Mesothelial cell of epicardium (in vitro differentiated cells): ENCODE results near the gene DDN. TPM values are rescaled to one million over a fixed set of nuclear protein-coding genes. Genes with fewer than 3 reads are reported as not detected.

Source experiments
- DNase-seq, 2 experiments: peaks; one replicate each; pipeline ENCODE4 v3.0.0; 2021; ENCODE audit warnings: low spot score in 2 of 2; ENCODE audit not compliant: unreplicated experiment in 2 of 2
- H3K27ac Mint-ChIP-seq: 2 replicates; pipeline ENCODE4 v1.8.0; 2021; ENCODE audit warnings: mixed read lengths
- H3K27me3 Mint-ChIP-seq: 2 replicates; pipeline ENCODE4 v1.8.0; 2021; ENCODE audit warnings: low read depth, mixed read lengths
- H3K36me3 Mint-ChIP-seq: 2 replicates; pipeline ENCODE4 v1.8.0; 2021; ENCODE audit warnings: mixed read lengths
- H3K4me1 Mint-ChIP-seq: 2 replicates; pipeline ENCODE4 v1.8.0; 2021; ENCODE audit warnings: mixed read lengths
- H3K4me3 Mint-ChIP-seq: 2 replicates; pipeline ENCODE4 v1.8.0; 2021; ENCODE audit warnings: mild to moderate bottlenecking, moderate library complexity, mixed read lengths
- H3K9me3 Mint-ChIP-seq: 2 replicates; pipeline ENCODE4 v1.8.0; 2021; ENCODE audit warnings: mixed read lengths
- CTCF ChIP-seq: fragments of 200-600 bp; sonication (generic); IDR thresholded peaks from one replicate; pipeline ENCODE4 v1.5.0; 2021; ENCODE audit warnings: antibody characterized with exemption; ENCODE audit not compliant: unreplicated experiment
- total RNA-seq: library from RNA; stranded (reverse); gene quantifications from 3 replicates; pipeline ENCODE4 v1.2.1, GENCODE V29; 2021

The DDN gene
- total RNA-seq, 1 donor from 2014 or later, result 0.36 TPM

DNA sequence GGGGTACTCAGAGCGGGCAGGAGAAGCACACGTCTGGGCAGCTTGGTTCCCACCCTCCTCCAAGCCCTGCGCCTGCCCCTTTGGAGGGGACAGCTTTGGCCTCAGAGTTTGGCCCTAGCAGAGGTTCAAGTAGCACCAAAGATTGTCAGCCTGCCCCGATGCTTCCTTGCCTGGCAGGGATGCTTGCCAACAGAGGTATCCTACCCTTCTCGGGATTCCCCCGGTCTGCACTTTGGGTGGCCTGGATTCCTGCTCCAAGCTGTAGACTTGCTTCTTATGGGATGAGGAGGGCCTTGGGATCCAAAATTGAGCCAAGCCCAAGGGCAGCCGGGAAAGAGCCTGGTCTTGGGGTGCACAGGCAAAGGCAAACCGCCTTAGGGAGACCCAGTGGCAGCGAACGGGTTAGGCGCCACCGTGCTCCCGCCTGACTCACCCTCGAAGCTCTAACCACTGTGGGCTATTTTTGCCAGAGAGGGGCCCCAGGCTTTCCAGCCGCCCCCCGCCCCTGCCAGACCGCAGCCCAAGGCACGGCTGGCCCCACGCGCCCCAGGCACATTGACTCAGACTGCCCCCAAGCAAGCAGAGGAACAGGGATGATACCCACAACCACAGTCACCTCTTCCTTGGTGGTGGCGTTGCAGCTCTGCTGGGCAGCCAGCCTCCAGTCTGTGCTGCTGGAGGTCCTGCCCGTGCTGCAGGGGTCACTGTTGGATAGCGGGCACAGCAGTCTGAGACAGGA lies 26.8 kb downstream of the DDN start:
- Mint-ChIP-seq H3K9me3 (no peaks in the 10 kb centered on the region), H3K27ac (no peak overlapping the region), H3K36me3 (no peaks in the 10 kb centered on the region), H3K4me1 (peaks cover 29% of the 10 kb centered on the region), H3K4me3 (peak overlapping the region; percentile 74), H3K27me3 (peaks cover 94% of the 10 kb centered on the region)
- no peak for TF ChIP-seq CTCF
- DNase-seq, result no peak

DNA sequence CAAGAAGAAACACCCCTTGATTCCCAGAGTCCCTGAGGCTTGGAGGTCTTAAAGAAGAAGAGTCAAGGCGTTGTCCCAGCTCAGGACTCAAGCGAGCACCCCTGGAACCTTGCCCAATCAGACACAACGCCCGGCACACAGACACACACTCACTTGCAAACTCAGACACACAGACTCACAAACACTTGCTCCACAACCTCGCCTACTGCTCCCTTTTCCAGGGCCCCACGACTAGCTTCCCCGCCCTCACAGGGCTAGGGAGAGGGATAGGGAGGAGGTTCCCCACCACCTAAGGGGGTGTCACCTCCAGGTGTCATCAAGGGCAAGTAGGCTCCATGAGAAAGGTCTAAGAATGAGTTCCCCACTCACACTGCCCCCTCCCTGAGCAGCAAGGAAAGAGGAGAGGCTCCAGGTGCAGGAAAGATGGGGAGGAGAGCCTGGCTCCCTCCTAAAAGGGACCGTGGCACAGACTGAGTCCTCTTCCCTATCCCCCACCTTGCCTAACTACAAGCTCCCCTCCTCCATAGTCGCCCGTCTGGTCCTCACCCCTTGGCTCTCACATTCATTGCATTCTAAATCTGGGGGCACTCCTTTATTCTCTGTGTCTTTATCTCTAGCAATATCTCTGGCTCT lies 28.4 kb downstream of the DDN start:
- peaks cover 83% of the 10 kb centered on the region for H3K27me3 Mint-ChIP-seq
- no peaks in the 10 kb centered on the region for H3K9me3 Mint-ChIP-seq
- no peak for TF ChIP-seq CTCF
- peaks cover 29% of the 10 kb centered on the region for H3K4me1 Mint-ChIP-seq
- DNase-seq, result no peak
- peak overlapping the region; percentile 74 for H3K4me3 Mint-ChIP-seq
- no peak overlapping the region for H3K27ac Mint-ChIP-seq
- no peaks in the 10 kb centered on the region for H3K36me3 Mint-ChIP-seq

DNA sequence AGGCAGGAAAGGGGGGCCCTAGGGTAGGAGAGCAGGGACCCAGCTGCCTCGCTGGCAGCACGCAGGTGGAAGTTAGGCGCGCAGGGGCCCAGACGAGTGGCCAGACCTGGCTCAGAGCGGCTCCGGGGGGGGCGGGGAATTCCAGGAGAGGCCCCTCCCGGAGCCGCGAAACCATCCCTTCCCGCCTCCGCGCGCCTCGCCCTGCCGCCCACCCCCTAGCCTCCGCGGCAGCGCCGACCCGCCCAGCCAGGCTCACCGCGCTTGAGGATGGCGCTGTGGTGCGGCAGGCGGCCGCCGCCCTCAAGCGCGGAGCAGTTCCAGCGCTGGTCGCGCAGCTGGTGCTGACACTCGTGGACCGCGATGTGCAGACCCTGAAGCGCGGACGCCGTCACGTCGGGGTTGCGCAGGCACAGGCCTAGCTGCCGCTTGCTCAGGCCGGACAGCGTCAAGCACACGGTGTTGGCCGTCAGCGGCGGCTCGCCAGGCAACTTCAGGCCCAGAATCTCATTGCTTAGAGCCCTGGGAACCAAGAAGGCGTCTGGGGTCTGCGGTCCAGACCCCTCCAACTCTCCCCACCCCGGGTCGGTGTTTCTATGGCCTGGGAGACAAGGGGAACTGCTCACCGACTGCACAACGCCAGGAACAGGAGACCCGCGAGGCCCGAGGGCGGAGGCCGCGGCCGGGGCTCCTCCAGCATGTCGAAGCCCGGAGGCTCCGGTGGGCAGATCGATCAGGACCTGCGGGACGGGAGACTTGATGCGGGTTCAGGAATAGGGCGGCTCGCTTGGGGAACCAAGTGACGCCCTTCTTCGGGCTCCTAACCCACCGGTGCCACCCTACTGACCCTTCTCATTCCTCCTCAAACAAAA lies 29.1 kb downstream of the DDN start:
- no peaks in the 10 kb centered on the region for H3K9me3 Mint-ChIP-seq
- H3K27ac Mint-ChIP-seq, result no peak overlapping the region
- peaks cover 83% of the 10 kb centered on the region for H3K27me3 Mint-ChIP-seq
- peak overlapping the region; percentile 74 for H3K4me3 Mint-ChIP-seq
- no peaks in the 10 kb centered on the region for H3K36me3 Mint-ChIP-seq
- no peak for TF ChIP-seq CTCF
- peaks cover 29% of the 10 kb centered on the region for H3K4me1 Mint-ChIP-seq
- DNase-seq, result no peak

GRCh38 chr12:48969160-48969771 lies 29.9 kb downstream of the DDN start:
- H3K4me1 Mint-ChIP-seq, result peaks cover 29% of the 10 kb centered on the region
- no peak for TF ChIP-seq CTCF
- H3K36me3 Mint-ChIP-seq, result no peaks in the 10 kb centered on the region
- no peak overlapping the region for H3K27ac Mint-ChIP-seq
- H3K27me3 Mint-ChIP-seq, result peaks cover 75% of the 10 kb centered on the region
- peak overlapping the region; percentile 20 for H3K4me3 Mint-ChIP-seq
- no peak for DNase-seq
- H3K9me3 Mint-ChIP-seq, result no peaks in the 10 kb centered on the region

DNA sequence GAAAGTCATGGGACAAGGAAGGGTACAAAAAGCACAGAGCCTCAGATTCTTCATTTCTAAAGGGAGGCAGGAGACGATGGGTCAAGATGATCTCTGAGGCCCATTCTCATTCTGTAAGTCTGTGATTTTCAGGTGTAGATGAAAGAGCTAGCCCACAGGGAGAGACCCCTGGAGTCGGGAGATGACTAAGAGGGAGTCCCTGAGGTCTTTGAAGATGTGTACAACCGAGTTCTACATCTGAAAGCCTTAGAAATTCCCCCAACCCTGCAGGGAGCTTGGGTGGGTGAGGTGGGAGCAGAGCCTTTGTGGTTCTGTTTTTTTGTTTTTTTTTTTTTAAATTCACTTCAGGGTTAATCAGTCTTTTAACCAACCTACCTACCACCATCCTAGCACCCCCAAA lies 30.7 kb downstream of the DDN start:
- DNase-seq, result no peak
- Mint-ChIP-seq H3K27me3 (peaks cover 70% of the 10 kb centered on the region), H3K27ac (no peak overlapping the region), H3K4me1 (peaks cover 29% of the 10 kb centered on the region), H3K4me3 (no peak overlapping the region), H3K9me3 (no peaks in the 10 kb centered on the region), H3K36me3 (no peaks in the 10 kb centered on the region)
- no peak for TF ChIP-seq CTCF
